AG04450 (cell line): ENCODE results near the gene GALNT2. TPM values are rescaled to one million over a fixed set of nuclear protein-coding genes. Genes with fewer than 3 reads are reported as not detected.

Experiments
- CTCF ChIA-PET: fragments of 300-600, 350-600 bp; formaldehyde crosslinking; extraction: SDS; loops from one replicate; lab custom pipeline; 2022; ENCODE audit warnings: antibody characterized with exemption, inconsistent platforms; lab: Charles Lee
- POLR2A ChIA-PET: fragments of 350-600 bp; formaldehyde crosslinking; extraction: SDS; loops from one replicate; lab custom pipeline; 2021; ENCODE audit warnings: antibody characterized with exemption, inconsistent platforms; lab: Yijun Ruan, JAX
- DNase-seq: peaks from one replicate; pipeline ENCODE4 v3.0.0-alpha.2; 2011; ENCODE audit warnings: low read depth, low spot score
- H3K27ac ChIP-seq: one replicate; pipeline ENCODE4 v1.5.1; 2012; ENCODE audit warnings: low read depth, low read length, control low read depth
- H3K27me3 ChIP-seq: one replicate; pipeline ENCODE4 v1.6.0; 2012; ENCODE audit warnings: low read length; ENCODE audit not compliant: control insufficient read depth, insufficient read depth
- H3K4me3 ChIP-seq: 2 replicates; pipeline ENCODE4 v1.5.1; 2011; ENCODE audit warnings: mild to moderate bottlenecking, low read depth, low read length, control low read depth
- H3K9me3 ChIP-seq: 2 replicates; pipeline ENCODE4 v1.5.1; 2012; ENCODE audit warnings: low read length; ENCODE audit not compliant: control insufficient read depth, insufficient read depth
- polyA plus RNA-seq: library from polyadenylated mRNA; depleted of rRNA; stranded (reverse); fragments of >200 nt; gene quantifications from 2 replicates; pipeline ENCODE4 v1.2.3, GENCODE V29; 2011
- TF ChIP-seq, protein P1 (sequence below): IDR thresholded peaks from 2 replicates; pipeline ENCODE4 v1.5.1; 2011; ENCODE audit warnings: low read depth, low read length, control low read depth, inconsistent platforms

Gene GALNT2
- polyA plus RNA-seq, 1 experiment: 121 TPM

DNA sequence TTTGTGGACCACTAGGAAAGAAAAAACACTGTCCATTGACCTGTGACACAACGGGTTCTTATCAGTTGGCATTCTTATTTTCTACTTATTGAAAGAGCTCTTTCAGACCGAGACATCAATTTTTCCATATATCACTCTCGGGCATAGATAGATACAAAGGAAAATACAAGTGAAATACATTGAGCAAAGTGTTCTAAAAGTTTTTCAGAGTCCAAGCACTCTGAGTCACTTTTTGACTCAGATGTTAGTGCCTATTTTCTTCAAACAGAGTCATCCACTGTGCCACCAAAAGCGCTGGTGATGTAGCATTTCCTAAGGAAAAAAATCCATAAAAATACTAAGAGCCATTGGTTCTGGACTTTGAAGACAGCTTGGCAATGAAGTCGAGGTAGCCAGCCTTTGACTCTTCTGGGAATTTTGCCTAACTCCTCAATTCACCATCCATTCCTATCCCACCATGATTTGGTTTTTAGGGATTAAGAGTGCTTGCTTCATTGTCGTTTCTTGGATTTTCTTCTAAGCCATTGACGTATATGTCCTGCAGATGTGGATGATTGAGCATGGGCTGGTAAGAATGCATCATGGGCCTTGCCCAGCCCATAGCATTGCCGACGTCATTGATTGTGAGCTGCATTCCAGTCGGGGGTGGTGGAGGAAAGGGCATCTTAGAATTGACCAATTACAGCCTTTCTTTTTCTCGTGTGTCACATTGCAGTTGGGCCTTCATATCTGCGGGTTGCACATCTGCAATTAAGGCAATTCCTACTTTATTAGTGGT, 10.6 kb downstream of the GALNT2 start:
- ChIA-PET CTCF (interaction anchor here (0.8 to 1.7 kb wide), 2 partner anchors 15 to 519 kb away, joined by 3 to 5 read pairs; partner anchors contain the start of gene ABCB10), POLR2A (interaction anchor here (1.1 to 1.2 kb wide), 2 partner anchors 9 to 27 kb away, joined by 3 read pairs; no protein-coding TSS in a partner anchor)
- Histone ChIP-seq H3K4me3 (no peak overlapping the region), H3K27ac (peak overlapping the region; percentile 47), H3K27me3 (no peaks in the 10 kb centered on the region), H3K9me3 (peaks cover under 1% of the 10 kb centered on the region)
- TF ChIP-seq, protein P1, sequence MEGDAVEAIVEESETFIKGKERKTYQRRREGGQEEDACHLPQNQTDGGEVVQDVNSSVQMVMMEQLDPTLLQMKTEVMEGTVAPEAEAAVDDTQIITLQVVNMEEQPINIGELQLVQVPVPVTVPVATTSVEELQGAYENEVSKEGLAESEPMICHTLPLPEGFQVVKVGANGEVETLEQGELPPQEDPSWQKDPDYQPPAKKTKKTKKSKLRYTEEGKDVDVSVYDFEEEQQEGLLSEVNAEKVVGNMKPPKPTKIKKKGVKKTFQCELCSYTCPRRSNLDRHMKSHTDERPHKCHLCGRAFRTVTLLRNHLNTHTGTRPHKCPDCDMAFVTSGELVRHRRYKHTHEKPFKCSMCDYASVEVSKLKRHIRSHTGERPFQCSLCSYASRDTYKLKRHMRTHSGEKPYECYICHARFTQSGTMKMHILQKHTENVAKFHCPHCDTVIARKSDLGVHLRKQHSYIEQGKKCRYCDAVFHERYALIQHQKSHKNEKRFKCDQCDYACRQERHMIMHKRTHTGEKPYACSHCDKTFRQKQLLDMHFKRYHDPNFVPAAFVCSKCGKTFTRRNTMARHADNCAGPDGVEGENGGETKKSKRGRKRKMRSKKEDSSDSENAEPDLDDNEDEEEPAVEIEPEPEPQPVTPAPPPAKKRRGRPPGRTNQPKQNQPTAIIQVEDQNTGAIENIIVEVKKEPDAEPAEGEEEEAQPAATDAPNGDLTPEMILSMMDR: no peak
- no peak for DNase-seq

DNA sequence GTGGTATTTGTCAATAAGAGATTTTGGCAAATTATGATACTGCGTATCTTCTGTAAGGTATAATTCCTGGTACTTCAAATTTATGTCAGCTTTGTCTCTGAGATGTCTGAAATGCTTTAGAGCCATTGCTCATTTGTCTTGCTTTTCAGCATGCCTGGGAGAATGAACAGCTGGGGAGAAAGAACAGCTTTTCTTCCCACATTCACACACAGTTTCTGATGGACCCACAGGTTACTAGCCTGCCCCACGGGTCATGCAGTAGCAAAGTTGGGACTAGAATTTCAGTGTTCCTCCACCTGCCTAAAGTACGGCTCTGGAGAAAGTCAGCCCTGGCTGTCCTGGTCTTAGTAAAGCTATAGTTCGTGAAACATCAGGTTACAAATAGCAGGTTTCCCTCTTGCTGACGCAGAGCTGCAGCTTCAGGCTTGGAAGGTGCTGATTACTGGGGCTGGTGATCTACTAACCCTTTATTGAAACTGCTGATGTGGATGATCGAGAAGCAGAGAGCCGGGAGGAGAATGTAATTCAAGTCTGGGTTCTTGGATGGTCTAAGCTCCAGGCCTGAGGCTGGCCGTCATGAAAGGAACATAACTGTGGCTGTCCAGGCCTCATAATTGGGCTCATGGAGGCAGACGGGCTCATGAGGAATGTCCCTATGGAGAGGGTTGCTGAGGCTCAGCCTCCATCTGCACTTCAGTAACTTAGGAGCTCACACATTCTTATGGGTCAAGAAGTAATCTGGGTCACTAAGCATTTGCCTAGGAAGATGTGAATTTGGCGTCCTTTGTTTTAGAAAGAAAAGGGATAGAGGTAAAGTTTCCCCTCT, 12.4 kb downstream of the GALNT2 start:
- Histone ChIP-seq H3K9me3 (peaks cover 8% of the 10 kb centered on the region), H3K4me3 (no peak overlapping the region), H3K27ac (peak overlapping the region; percentile 59), H3K27me3 (no peaks in the 10 kb centered on the region)
- TF ChIP-seq, protein P1: no peak
- CTCF ChIA-PET: interaction anchor here (1.1 to 1.7 kb wide), 2 partner anchors 521 to 562 kb away, joined by 3 to 5 read pairs; partner anchors contain the start of gene ABCB10
- POLR2A ChIA-PET: interaction anchor here (1.1 to 1.2 kb wide), 2 partner anchors 11 to 13 kb away, joined by 3 read pairs; partner anchors contain the start of gene GALNT2
- no peak for DNase-seq

DNA sequence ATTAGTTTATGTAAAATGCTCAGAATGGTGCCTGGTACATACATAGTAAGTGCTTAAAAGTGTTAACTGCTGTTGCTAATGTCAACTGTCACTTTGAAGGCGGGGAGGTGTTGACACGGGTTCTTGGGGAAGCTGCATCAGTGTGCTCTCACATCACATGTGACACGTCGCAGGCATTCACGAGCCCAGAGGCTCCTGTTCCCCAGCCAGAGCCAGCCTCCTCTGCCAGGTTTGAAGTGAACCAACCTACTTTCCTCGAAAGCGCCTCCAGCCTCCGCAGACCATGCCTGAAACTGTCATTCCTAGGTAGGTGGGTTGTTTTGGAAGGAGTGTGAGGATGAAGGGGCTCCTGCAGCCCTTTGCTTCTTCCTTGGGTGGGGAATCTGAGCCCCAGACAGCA, 13.8 kb downstream of the GALNT2 start:
- ChIA-PET CTCF (no interaction called here), POLR2A (no interaction called here)
- H3K27me3 ChIP-seq: no peaks in the 10 kb centered on the region
- TF ChIP-seq, protein P1: no peak
- DNase-seq: no peak
- no peak overlapping the region for H3K27ac ChIP-seq
- H3K4me3 ChIP-seq: no peak overlapping the region
- H3K9me3 ChIP-seq: peaks cover 8% of the 10 kb centered on the region

DNA sequence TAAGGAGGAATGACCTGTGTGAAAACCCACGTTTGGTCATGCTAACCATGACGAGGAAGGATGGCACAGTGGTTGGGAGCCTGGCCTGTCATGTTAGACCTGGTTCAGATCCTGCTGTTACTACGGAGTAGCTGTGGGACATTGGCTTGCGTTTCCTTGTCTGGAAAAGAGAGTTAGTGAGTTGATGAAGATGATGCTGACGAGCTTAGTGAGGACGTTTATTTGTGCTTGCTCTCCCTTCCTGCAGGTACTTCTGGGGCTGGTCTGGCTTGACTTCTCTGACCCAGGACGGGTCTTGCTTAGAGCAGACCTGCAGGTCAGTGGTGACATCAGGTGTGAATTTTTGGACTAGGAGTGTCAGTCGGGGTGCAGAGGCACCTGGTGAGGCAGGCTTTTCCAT, 14.7 kb downstream of the GALNT2 start:
- Histone ChIP-seq H3K9me3 (peaks cover 8% of the 10 kb centered on the region), H3K27me3 (no peaks in the 10 kb centered on the region), H3K27ac (no peak overlapping the region), H3K4me3 (no peak overlapping the region)
- POLR2A ChIA-PET: no interaction called here
- no peak for DNase-seq
- TF ChIP-seq, protein P1: no peak
- CTCF ChIA-PET: no interaction called here
